Suprapubic skin (tissue), 4 donors: ENCODE measurements around the gene KNDC1.

Source experiments
- CTCF ChIP-seq, 2 donors: fragments of 200-600 bp in 1 of 2; fragments of 450-650 bp in 1 of 2; sonication (generic) in 1 of 2; IDR thresholded peaks; one replicate each; pipeline ENCODE4 v1.5.1; 2016 to 2019; ENCODE audit warnings: antibody characterized with exemption in 2 of 2, mild to moderate bottlenecking in 1 of 2, moderate library complexity in 1 of 2
- POLR2A ChIP-seq, 2 donors: fragments of 450-650 bp; IDR thresholded peaks; one replicate each; pipeline ENCODE4 v1.6.1; 2017; ENCODE audit warnings: antibody characterized with exemption in 2 of 2, mild to moderate bottlenecking in 2 of 2, moderate library complexity in 2 of 2
- POLR2AphosphoS5 ChIP-seq, 3 donors: sonication (generic); formaldehyde crosslinking; IDR thresholded peaks; one replicate each; pipeline ENCODE4 v1.6.1; 2017; ENCODE audit warnings: antibody characterized with exemption in 3 of 3

GRCh38 chr10:133238466-133238804 lies 78.4 kb downstream of the KNDC1 start:
- TF ChIP-seq CTCF (IDR thresholded peaks at IDR 0.05) (no peak), POLR2A (IDR thresholded peaks at IDR 0.05) (no peak), POLR2AphosphoS5 (IDR thresholded peaks at IDR 0.05) (no peak)
